Karpas-422 (cell line): ENCODE results near the gene SERPINE2. TPM values are rescaled to one million over a fixed set of nuclear protein-coding genes. Genes with fewer than 3 reads are reported as not detected.

Experiments
- DNase-seq: peaks from one replicate; pipeline ENCODE4 v3.0.0-alpha.2; 2015
- H2AFZ ChIP-seq: fragments of 200-600 bp; sonication (generic); 2 replicates; pipeline ENCODE4 v1.6.1; 2014; ENCODE audit warnings: antibody characterized with exemption, low read length, mixed read lengths
- H3K27ac ChIP-seq: fragments of 200-600 bp; sonication (generic); 2 replicates; pipeline ENCODE4 v1.5.1; 2014; ENCODE audit warnings: mild to moderate bottlenecking, low read length, moderate library complexity
- H3K27me3 ChIP-seq: fragments of 200-600 bp; sonication (generic); 2 replicates; pipeline ENCODE4 v1.6.1; 2014; ENCODE audit warnings: low read length, mixed read lengths
- H3K36me3 ChIP-seq: fragments of 200-600 bp; sonication (generic); 2 replicates; pipeline ENCODE4 v1.6.1; 2014; ENCODE audit warnings: low read length, mixed read lengths; ENCODE audit not compliant: insufficient read depth
- H3K4me1 ChIP-seq: fragments of 200-600 bp; sonication (generic); 2 replicates; pipeline ENCODE4 v1.6.1; 2014; ENCODE audit warnings: mild to moderate bottlenecking, low read length, mixed read lengths
- H3K4me2 ChIP-seq: fragments of 200-600 bp; sonication (generic); 2 replicates; pipeline ENCODE4 v1.6.1; 2014; ENCODE audit warnings: low read length, low read depth, mild to moderate bottlenecking; ENCODE audit not compliant: poor library complexity, severe bottlenecking
- H3K4me3 ChIP-seq: fragments of 200-600 bp; sonication (generic); 2 replicates; pipeline ENCODE4 v1.5.1; 2014; ENCODE audit warnings: mild to moderate bottlenecking, antibody characterized with exemption, low read length, mixed read lengths
- H3K79me2 ChIP-seq: fragments of 200-600 bp; sonication (generic); 2 replicates; pipeline ENCODE4 v1.6.1; 2014; ENCODE audit warnings: mild to moderate bottlenecking, low read length, mixed read lengths
- H3K9ac ChIP-seq: fragments of 200-600 bp; sonication (generic); 2 replicates; pipeline ENCODE4 v1.6.0; 2014; ENCODE audit warnings: low read length
- H3K9me2 ChIP-seq: fragments of 200-600 bp; sonication (generic), shearing (Covaris generic); replicated peaks from 2 replicates; pipeline ENCODE4 v1.6.0; 2014; ENCODE audit warnings: mild to moderate bottlenecking, low read length, moderate library complexity; ENCODE audit not compliant: insufficient read depth
- H3K9me3 ChIP-seq: fragments of 300-700, 200-600 bp; sonication (generic); 2 replicates; pipeline ENCODE4 v1.6.1; 2014; ENCODE audit warnings: low read length, mixed read lengths
- H4K20me1 ChIP-seq: fragments of 200-600 bp; sonication (generic); 2 replicates; pipeline ENCODE4 v1.6.1; 2014; ENCODE audit warnings: mild to moderate bottlenecking, antibody characterized with exemption, low read length, low read depth; ENCODE audit not compliant: insufficient read depth
- total RNA-seq: library from RNA; depleted of rRNA; stranded (reverse); fragments of >200 nt; shearing (Covaris generic); gene quantifications from 2 replicates; pipeline ENCODE4 v1.2.3, GENCODE V29; 2014; ENCODE audit warnings: low replicate concordance

The SERPINE2 gene
- total RNA-seq, 1 experiment from 2014 or later: 14.5 TPM

GRCh38 chr2:224077773-224078507 lies 38.9 kb upstream of the SERPINE2 start:
- no peak overlapping the region for H3K4me3 ChIP-seq
- H3K4me1 ChIP-seq: no peaks in the 10 kb centered on the region
- H3K9me3 ChIP-seq: no peaks in the 10 kb centered on the region
- H3K27ac ChIP-seq: no peak overlapping the region
- no peaks in the 10 kb centered on the region for H3K27me3 ChIP-seq
- no peak overlapping the region for H3K9ac ChIP-seq
- no peak overlapping the region for H2AFZ ChIP-seq
- no peak overlapping the region for H3K4me2 ChIP-seq
- no peaks in the 10 kb centered on the region for H3K79me2 ChIP-seq
- H3K36me3 ChIP-seq: no peaks in the 10 kb centered on the region
- H3K9me2 ChIP-seq: no peaks in the 10 kb centered on the region
- DNase-seq: no peak
- no peaks in the 10 kb centered on the region for H4K20me1 ChIP-seq

- Histone ChIP-seq H3K4me3 (no peak overlapping the region), H2AFZ (no peak overlapping the region), H3K36me3 (no peaks in the 10 kb centered on the region), H4K20me1 (no peaks in the 10 kb centered on the region), H3K4me1 (no peaks in the 10 kb centered on the region), H3K79me2 (no peaks in the 10 kb centered on the region), H3K9me2 (no peaks in the 10 kb centered on the region), H3K4me2 (no peak overlapping the region), H3K27me3 (no peaks in the 10 kb centered on the region), H3K9ac (no peak overlapping the region), H3K27ac (no peak overlapping the region), H3K9me3 (no peaks in the 10 kb centered on the region)
- DNase-seq: no peak
Observed at GRCh38 chr2:224075588-224075987, 36.5 kb upstream of the SERPINE2 start.

GRCh38 chr2:224073676-224074075 lies 34.6 kb upstream of the SERPINE2 start:
- Histone ChIP-seq H3K36me3 (no peaks in the 10 kb centered on the region), H4K20me1 (no peaks in the 10 kb centered on the region), H3K4me3 (no peak overlapping the region), H3K9me3 (no peaks in the 10 kb centered on the region), H3K9me2 (no peaks in the 10 kb centered on the region), H3K27ac (no peak overlapping the region), H3K79me2 (no peaks in the 10 kb centered on the region), H3K4me1 (no peaks in the 10 kb centered on the region), H3K4me2 (no peak overlapping the region), H2AFZ (no peak overlapping the region), H3K27me3 (no peaks in the 10 kb centered on the region), H3K9ac (no peak overlapping the region)
- no peak for DNase-seq

- H3K27ac ChIP-seq: no peak overlapping the region
- no peaks in the 10 kb centered on the region for H3K9me3 ChIP-seq
Observed at GRCh38 chr2:224072541-224073188, 33.6 kb upstream of the SERPINE2 start.

GRCh38 chr2:224069172-224069571 lies 30.1 kb upstream of the SERPINE2 start:
- no peaks in the 10 kb centered on the region for H4K20me1 ChIP-seq

More at GRCh38 chr2:224072541-224073188, 33.6 kb upstream of the SERPINE2 start:
- H3K4me1 ChIP-seq: no peaks in the 10 kb centered on the region
- no peaks in the 10 kb centered on the region for H4K20me1 ChIP-seq
- H3K4me3 ChIP-seq: no peak overlapping the region
- no peak overlapping the region for H2AFZ ChIP-seq
- DNase-seq: no peak
- no peaks in the 10 kb centered on the region for H3K79me2 ChIP-seq
- H3K36me3 ChIP-seq: no peaks in the 10 kb centered on the region
- H3K27me3 ChIP-seq: no peaks in the 10 kb centered on the region
- no peak overlapping the region for H3K4me2 ChIP-seq
- H3K9ac ChIP-seq: no peak overlapping the region
- no peaks in the 10 kb centered on the region for H3K9me2 ChIP-seq

GRCh38 chr2:224063298-224063648 lies 24.2 kb upstream of the SERPINE2 start:
- Histone ChIP-seq H3K27me3 (no peaks in the 10 kb centered on the region), H3K9ac (no peak overlapping the region), H3K79me2 (no peaks in the 10 kb centered on the region), H3K36me3 (no peaks in the 10 kb centered on the region), H2AFZ (no peak overlapping the region), H3K9me2 (no peaks in the 10 kb centered on the region), H3K27ac (no peak overlapping the region), H3K9me3 (no peaks in the 10 kb centered on the region), H4K20me1 (no peaks in the 10 kb centered on the region), H3K4me2 (no peak overlapping the region), H3K4me1 (peaks cover 6% of the 10 kb centered on the region), H3K4me3 (no peak overlapping the region)
- DNase-seq: no peak

More at GRCh38 chr2:224069172-224069571, 30.1 kb upstream of the SERPINE2 start:
- Histone ChIP-seq H3K4me2 (no peak overlapping the region), H3K4me3 (no peak overlapping the region), H3K9me3 (no peaks in the 10 kb centered on the region), H3K4me1 (no peaks in the 10 kb centered on the region), H3K79me2 (no peaks in the 10 kb centered on the region), H3K27me3 (no peaks in the 10 kb centered on the region), H3K9me2 (no peaks in the 10 kb centered on the region), H2AFZ (no peak overlapping the region), H3K36me3 (no peaks in the 10 kb centered on the region), H3K27ac (no peak overlapping the region), H3K9ac (no peak overlapping the region)
- DNase-seq: no peak

GRCh38 chr2:224062481-224063297 lies 23.6 kb upstream of the SERPINE2 start:
- DNase-seq: no peak
- H3K27ac ChIP-seq: no peak overlapping the region

More at GRCh38 chr2:224062481-224063297, 23.6 kb upstream of the SERPINE2 start:
- Histone ChIP-seq H3K4me1 (peaks cover 6% of the 10 kb centered on the region), H2AFZ (no peak overlapping the region; the same call in 1 of the 2 replicates), H4K20me1 (no peaks in the 10 kb centered on the region), H3K4me2 (no peak overlapping the region), H3K4me3 (no peak overlapping the region), H3K9ac (no peak overlapping the region), H3K27me3 (no peaks in the 10 kb centered on the region), H3K9me3 (no peaks in the 10 kb centered on the region), H3K79me2 (no peaks in the 10 kb centered on the region), H3K9me2 (no peaks in the 10 kb centered on the region), H3K36me3 (no peaks in the 10 kb centered on the region)
